ENCODE measurements around the gene EIF3I. TPM values are rescaled to one million over a fixed set of nuclear protein-coding genes. Genes with fewer than 3 reads are reported as not detected.
A peak's percentile ranks its signal among the peaks of the same experiment; 100 is the strongest.

The EIF3I gene
- total and polyA plus RNA-seq, 10 of the 15 experiments (the other 5 are each of a cell fraction or from before 2014, with no cell fraction given), result 208 to 606 (median 352) TPM

- peak; percentile 66 for ATAC-seq
- RAD21 ChIA-PET (ENCODE audit: unreplicated experiment), result interaction anchor here (1.0 to 4.2 kb wide), 12 partner anchors 10 to 194 kb away, joined by 3 to 22 read pairs (median 4); partner anchors contain the start of genes BSDC1, KPNA6, TMEM39B and TXLNA
- Histone ChIP-seq H3K79me2 (ENCODE audit: control insufficient read depth, insufficient read depth, low read length) (peaks cover 19% of the 10 kb centered on the region), H3K9ac (ENCODE audit: control insufficient read depth, insufficient read depth, low read length) (peak within 1 kb of the TSS; percentile 82), H3K36me3 (ENCODE audit: control insufficient read depth in 2 of 2, insufficient read depth in 2 of 2, low read length in 1 of 2) (peaks cover 14 to 15% of the 10 kb centered on the region in 2 experiments), H4K20me1 (ENCODE audit: control insufficient read depth, insufficient read depth) (no peaks in the 10 kb centered on the region), H3K4me3 (peak within 1 kb of the TSS; percentile 90), H3K27me3 (replicated peaks in 1 of 2; ENCODE audit: control insufficient read depth in 2 of 2, insufficient read depth in 2 of 2, low read length in 1 of 2) (no peaks in the 10 kb centered on the region), H3K4me1 (ENCODE audit: control insufficient read depth, insufficient read depth, low read length) (peaks cover 16% of the 10 kb centered on the region), H2AFZ (ENCODE audit: control insufficient read depth, low read depth, low read length) (peak within 1 kb of the TSS; percentile 71), H3K4me2 (ENCODE audit: control insufficient read depth, insufficient read depth) (peak within 1 kb of the TSS; percentile 88), H3K27ac (ENCODE audit: control insufficient read depth, insufficient read depth) (peak within 1 kb of the TSS; percentile 89), H3K9me3 (replicated peaks; ENCODE audit: control insufficient read depth, insufficient read depth, low read length) (no peaks in the 10 kb centered on the region)
- under 1% methylated on average over 27 of the region's 34 CpGs for WGBS (ENCODE audit: insufficient coverage, insufficient replicate concordance, low lambda C conversion rate, missing lambda C conversion rate)
- BruUV-seq (replicated peaks), result no TSS peak
- peak; percentile 78 for FAIRE-seq
- in situ Hi-C loops (cut with MboI), result no loop called here
- peak; percentile 34 for DNase-seq (ENCODE audit: low read depth, low spot score)
- CTCF ChIA-PET, result interaction anchor here (0.8 to 3.7 kb wide), 13 partner anchors 8 to 136 kb away, joined by 3 to 27 read pairs (median 4); partner anchors contain the start of genes KPNA6, MARCKSL1, TMEM39B and TXLNA
- SMC1A ChIA-PET (ENCODE audit: uncharacterized antibody, unreplicated experiment), result interaction anchor here (0.8 to 2.4 kb wide), 12 partner anchors 9 to 127 kb away, joined by 3 to 26 read pairs (median 5); partner anchors contain the start of genes KPNA6, TMEM39B and TXLNA
- POLR2A ChIA-PET, result interaction anchor here (0.6 to 2.8 kb wide), 21 partner anchors 11 to 692 kb away, joined by 3 to 25 read pairs (median 4); partner anchors contain the start of genes HDAC1, KPNA6, MARCKSL1 and PTP4A2
- intact Hi-C loops (cut with micrococcal nuclease; ENCODE audit: unreplicated experiment), result loop anchor here (2.0 to 5.0 kb wide), 3 partner anchors 20 to 212 kb away; no protein-coding TSS in a partner anchor
- TF ChIP-seq POLR2AphosphoS5 (IDR thresholded peaks at IDR 0.05; ENCODE audit: low read length), result 0 out of 2 replicates have a peak, but pooled peaks have one; percentile 18
- TF ChIP-seq ELK1 (IDR thresholded peaks at IDR 0.05; ENCODE audit: low read depth, low read length), result no peak; the same call in 1 of the 2 replicates
- no peak for TF ChIP-seq ZNF274 (IDR thresholded peaks at IDR 0.05; ENCODE audit: insufficient read depth, insufficient read length)
- TF ChIP-seq CHD4 (IDR thresholded peaks at IDR 0.05), result no peak
- TF ChIP-seq MYC (IDR thresholded peaks at IDR 0.05; ENCODE audit: insufficient read depth, insufficient read length, insufficient replicate concordance, low read length, severe bottlenecking), result no peak
- no peak for TF ChIP-seq MEF2B (IDR thresholded peaks at IDR 0.05; ENCODE audit: partially characterized antibody, poor library complexity, severe bottlenecking)
- no peak for TF ChIP-seq KDM1A (IDR thresholded peaks at IDR 0.05; ENCODE audit: borderline replicate concordance)
- peak; percentile 70 for TF ChIP-seq YY1 (IDR thresholded peaks at IDR 0.05; ENCODE audit: low read depth, low read length)
- peak; percentile 19; the same call in 1 of the 2 replicates for TF ChIP-seq SMC3 (IDR thresholded peaks at IDR 0.05; ENCODE audit: borderline replicate concordance, low read length)
- peak; percentile 52 for TF ChIP-seq GATAD2B (conservative IDR thresholded peaks at IDR 0.05; ENCODE audit: low read depth)
- TF ChIP-seq, protein P1, sequence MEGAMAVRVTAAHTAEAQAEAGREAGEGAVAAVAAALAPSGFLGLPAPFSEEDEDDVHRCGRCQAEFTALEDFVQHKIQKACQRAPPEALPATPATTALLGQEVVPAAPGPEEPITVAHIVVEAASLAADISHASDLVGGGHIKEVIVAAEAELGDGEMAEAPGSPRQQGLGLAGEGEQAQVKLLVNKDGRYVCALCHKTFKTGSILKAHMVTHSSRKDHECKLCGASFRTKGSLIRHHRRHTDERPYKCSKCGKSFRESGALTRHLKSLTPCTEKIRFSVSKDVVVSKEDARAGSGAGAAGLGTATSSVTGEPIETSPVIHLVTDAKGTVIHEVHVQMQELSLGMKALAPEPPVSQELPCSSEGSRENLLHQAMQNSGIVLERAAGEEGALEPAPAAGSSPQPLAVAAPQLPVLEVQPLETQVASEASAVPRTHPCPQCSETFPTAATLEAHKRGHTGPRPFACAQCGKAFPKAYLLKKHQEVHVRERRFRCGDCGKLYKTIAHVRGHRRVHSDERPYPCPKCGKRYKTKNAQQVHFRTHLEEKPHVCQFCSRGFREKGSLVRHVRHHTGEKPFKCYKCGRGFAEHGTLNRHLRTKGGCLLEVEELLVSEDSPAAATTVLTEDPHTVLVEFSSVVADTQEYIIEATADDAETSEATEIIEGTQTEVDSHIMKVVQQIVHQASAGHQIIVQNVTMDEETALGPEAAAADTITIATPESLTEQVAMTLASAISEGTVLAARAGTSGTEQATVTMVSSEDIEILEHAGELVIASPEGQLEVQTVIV (IDR thresholded peaks at IDR 0.05; ENCODE audit: borderline replicate concordance, partially characterized antibody), result no peak
- TF ChIP-seq CREM (IDR thresholded peaks at IDR 0.05; ENCODE audit: low read depth), result peak; percentile 33; the same call in 1 of the 2 replicates
- no peak for TF ChIP-seq RB1 (IDR thresholded peaks at IDR 0.05; ENCODE audit: borderline replicate concordance)
- TF ChIP-seq EGR1 (IDR thresholded peaks at IDR 0.05; ENCODE audit: borderline replicate concordance in 1 of 2, low read depth in 2 of 2, low read length in 2 of 2), result peak; percentile 31 to 88
- TF ChIP-seq, protein P2, sequence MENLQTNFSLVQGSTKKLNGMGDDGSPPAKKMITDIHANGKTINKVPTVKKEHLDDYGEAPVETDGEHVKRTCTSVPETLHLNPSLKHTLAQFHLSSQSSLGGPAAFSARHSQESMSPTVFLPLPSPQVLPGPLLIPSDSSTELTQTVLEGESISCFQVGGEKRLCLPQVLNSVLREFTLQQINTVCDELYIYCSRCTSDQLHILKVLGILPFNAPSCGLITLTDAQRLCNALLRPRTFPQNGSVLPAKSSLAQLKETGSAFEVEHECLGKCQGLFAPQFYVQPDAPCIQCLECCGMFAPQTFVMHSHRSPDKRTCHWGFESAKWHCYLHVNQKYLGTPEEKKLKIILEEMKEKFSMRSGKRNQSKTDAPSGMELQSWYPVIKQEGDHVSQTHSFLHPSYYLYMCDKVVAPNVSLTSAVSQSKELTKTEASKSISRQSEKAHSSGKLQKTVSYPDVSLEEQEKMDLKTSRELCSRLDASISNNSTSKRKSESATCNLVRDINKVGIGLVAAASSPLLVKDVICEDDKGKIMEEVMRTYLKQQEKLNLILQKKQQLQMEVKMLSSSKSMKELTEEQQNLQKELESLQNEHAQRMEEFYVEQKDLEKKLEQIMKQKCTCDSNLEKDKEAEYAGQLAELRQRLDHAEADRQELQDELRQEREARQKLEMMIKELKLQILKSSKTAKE (IDR thresholded peaks at IDR 0.05; ENCODE audit: low read depth, poor library complexity, severe bottlenecking), result no peak
- TF ChIP-seq SRF (IDR thresholded peaks at IDR 0.05; ENCODE audit: low read depth in 2 of 2, low read length in 2 of 2), result no peak
These were observed 21.8 kb upstream of the EIF3I start, which contains the start of gene CCDC28B for GRCh38 chr1:32200226-32201010. TSS of gene CCDC28B (plus strand) at chr1:32200595. CDS start at chr1:32201936, 1,341 bp downstream.

Measured in GM12878 (cell line).